Upper lobe of right lung (tissue), 1 donor: ENCODE results near the gene HNRNPR. TPM values are rescaled to one million over a fixed set of nuclear protein-coding genes. Genes with fewer than 3 reads are reported as not detected.
"Not testable (repeated sequence)": the region's sequence is repeated elsewhere in the genome, so short reads cannot be mapped to it uniquely, and the experiment has no call there.

Experiments
- ATAC-seq: fragments of 200-7000 bp; cut with Tn5 transposase; one replicate; pipeline ENCODE4 v1.9.1; 2020; ENCODE audit warnings: mild to moderate bottlenecking, moderate library complexity
- DNase-seq: peaks from one replicate; pipeline ENCODE4 v3.0.0-alpha.2; 2020
- H3K27ac ChIP-seq: fragments of 200-600 bp; one replicate; pipeline ENCODE4 v1.8.0; 2022
- H3K27me3 ChIP-seq: fragments of 200-600 bp; one replicate; pipeline ENCODE4 v1.8.0; 2022; ENCODE audit warnings: mild to moderate bottlenecking
- H3K36me3 ChIP-seq: fragments of 200-600 bp; one replicate; pipeline ENCODE4 v1.8.0; 2022
- H3K4me1 ChIP-seq: fragments of 200-600 bp; one replicate; pipeline ENCODE4 v1.8.0; 2022
- H3K4me3 ChIP-seq: fragments of 200-600 bp; one replicate; pipeline ENCODE4 v1.8.0; 2022; ENCODE audit warnings: mild to moderate bottlenecking
- H3K9me3 ChIP-seq: fragments of 200-600 bp; one replicate; pipeline ENCODE4 v1.8.0; 2022
- CTCF ChIP-seq: fragments of 200-600 bp; IDR thresholded peaks from one replicate; pipeline ENCODE4 v1.8.0; 2022; ENCODE audit warnings: antibody characterized with exemption
- intact Hi-C: fragments of 100-400 bp; cut with DNase I; formaldehyde crosslinking; loops from one replicate; pipeline ENCODE4 v1.11.0; 2022
- total RNA-seq: library from RNA; stranded (reverse); fragmentation: NEBNext Ultra II Directional; extraction: Animal tissue kit (Norgen Biotek cat#: 25700); gene quantifications from one replicate; pipeline ENCODE4 v1.2.1, GENCODE V29; 2021
- donor health status: DM: no; HTN: yes; CAD: no; lungs with severe emphysema.

The HNRNPR gene
- total RNA-seq, 1 donor from 2014 or later, result 85.2 TPM

GRCh38 chr1:23273450-23274133 is 70.5 kb downstream of the HNRNPR start:
- DNase-seq (no peak), ATAC-seq (no peak)
- H3K27me3 ChIP-seq, result peaks cover 19% of the 10 kb centered on the region
- H3K27ac ChIP-seq, result no peak overlapping the region
- intact Hi-C loops, result no loop called here
- H3K4me3 ChIP-seq, result no peak overlapping the region
- H3K9me3 ChIP-seq, result no peaks in the 10 kb centered on the region
- H3K4me1 ChIP-seq, result no peaks in the 10 kb centered on the region
- no peaks in the 10 kb centered on the region for H3K36me3 ChIP-seq
- TF ChIP-seq CTCF, result no peak

GRCh38 chr1:23263380-23263887 is 80.7 kb downstream of the HNRNPR start:
- H3K4me1 ChIP-seq, result no peaks in the 10 kb centered on the region
- no peak for DNase-seq
- no peaks in the 10 kb centered on the region for H3K27me3 ChIP-seq
- no peak for ATAC-seq
- no peak overlapping the region for H3K4me3 ChIP-seq
- no peak overlapping the region for H3K27ac ChIP-seq
- no peak for TF ChIP-seq CTCF
- no peaks in the 10 kb centered on the region for H3K36me3 ChIP-seq
- intact Hi-C loops, result no loop called here
- H3K9me3 ChIP-seq, result no peaks in the 10 kb centered on the region

GRCh38 chr1:23258082-23258481 is 86.0 kb downstream of the HNRNPR start:
- intact Hi-C loops, ATAC-seq, H3K36me3 ChIP-seq, H3K4me3 ChIP-seq, DNase-seq, H3K27me3 ChIP-seq, H3K27ac ChIP-seq, H3K4me1 ChIP-seq, H3K9me3 ChIP-seq: not testable (repeated sequence)

- H3K27ac ChIP-seq, intact Hi-C loops, DNase-seq, ATAC-seq, H3K9me3 ChIP-seq, H3K36me3 ChIP-seq, H3K27me3 ChIP-seq, H3K4me1 ChIP-seq, H3K4me3 ChIP-seq: not testable (repeated sequence)
These were observed 86.7 kb downstream of the HNRNPR start for GRCh38 chr1:23257371-23257770.

Other genes with a start within 250 kb of the HNRNPR start
- 36.4 TPM for gene LUZP1, start 175.4 kb downstream of the HNRNPR start, total RNA-seq
- gene HTR1D, start 126.8 kb downstream of the HNRNPR start, total RNA-seq, result 0.93 TPM
- 10.9 TPM for gene ZNF436, start 25.6 kb upstream of the HNRNPR start, total RNA-seq
- gene TCEA3, start 80.5 kb upstream of the HNRNPR start, total RNA-seq, result 39.4 TPM
- gene ASAP3, start 139.9 kb upstream of the HNRNPR start, total RNA-seq, result 35.9 TPM
- 0.32 TPM for gene E2F2, start 186.9 kb upstream of the HNRNPR start, total RNA-seq
- 242 TPM for gene ID3, start 215.2 kb upstream of the HNRNPR start, total RNA-seq